ENCODE results near the gene ELMO3. TPM values are rescaled to one million over a fixed set of nuclear protein-coding genes. Genes with fewer than 3 reads are reported as not detected.

The ELMO3 gene
- total RNA-seq, 2 experiments from 2014 or later, result 1.9 to 2.3 TPM

DNA sequence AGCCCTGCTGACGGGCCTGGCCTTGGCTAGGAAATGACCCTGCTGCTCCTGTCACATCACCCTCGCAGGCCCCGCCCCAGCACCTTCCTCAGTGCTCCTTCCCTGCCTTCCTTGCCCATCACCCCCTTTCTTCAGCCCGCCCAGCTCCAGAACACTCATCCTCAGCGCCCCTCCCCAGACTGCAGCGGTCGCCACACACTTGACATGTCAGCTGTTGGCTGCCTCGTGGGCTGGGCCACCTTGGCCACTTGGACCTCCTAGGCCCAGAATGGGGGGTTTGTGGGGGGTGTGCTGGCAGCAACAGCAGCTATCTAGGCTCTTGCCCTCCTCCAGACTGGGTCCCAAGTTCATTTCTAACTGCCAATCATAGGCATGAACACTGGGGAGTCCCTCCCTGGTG is 10.6 kb downstream of the ELMO3 start:
- Mint-ChIP-seq H3K4me3 (no peak overlapping the region), H3K9me3 (no peaks in the 10 kb centered on the region), H3K36me3 (ENCODE audit: low read depth) (peaks cover 5% of the 10 kb centered on the region), H3K27ac (no peak overlapping the region), H3K4me1 (ENCODE audit: low read depth) (no peaks in the 10 kb centered on the region), H3K27me3 (no peaks in the 10 kb centered on the region)
- H3K9me3 ChIP-seq (ENCODE audit: control insufficient read depth in 1 of 2, insufficient read depth in 1 of 2, low read length in 2 of 2), result no peaks in the 10 kb centered on the region
- DNase-seq (no peak), ATAC-seq (ENCODE audit: poor library complexity) (no peak)
- no peak overlapping the region for H3K4me3 ChIP-seq (ENCODE audit: low read length)
- intact Hi-C loops (cut with DNase I, micrococcal nuclease), result no loop called here
- no peak for TF ChIP-seq CTCF (IDR thresholded peaks at IDR 0.05)
- CTCF ChIA-PET, result no interaction called here
- POLR2A ChIA-PET, result interaction anchor here (1.3 kb wide), 1 partner anchor 17 kb away, joined by 3 read pairs; the partner anchor contains the start of gene TMEM208
- peaks cover 16% of the 10 kb centered on the region for H3K36me3 ChIP-seq (ENCODE audit: insufficient read depth, low read length)
- H3K4me1 ChIP-seq (ENCODE audit: insufficient read depth, low read length), result no peaks in the 10 kb centered on the region
- H3K27ac ChIP-seq (ENCODE audit: low read depth in 1 of 2, low read length in 2 of 2), result no peak overlapping the region
- H3K27me3 ChIP-seq (ENCODE audit: control insufficient read depth in 1 of 2, insufficient read depth in 2 of 2, low read length in 2 of 2), result no peaks in the 10 kb centered on the region

DNA sequence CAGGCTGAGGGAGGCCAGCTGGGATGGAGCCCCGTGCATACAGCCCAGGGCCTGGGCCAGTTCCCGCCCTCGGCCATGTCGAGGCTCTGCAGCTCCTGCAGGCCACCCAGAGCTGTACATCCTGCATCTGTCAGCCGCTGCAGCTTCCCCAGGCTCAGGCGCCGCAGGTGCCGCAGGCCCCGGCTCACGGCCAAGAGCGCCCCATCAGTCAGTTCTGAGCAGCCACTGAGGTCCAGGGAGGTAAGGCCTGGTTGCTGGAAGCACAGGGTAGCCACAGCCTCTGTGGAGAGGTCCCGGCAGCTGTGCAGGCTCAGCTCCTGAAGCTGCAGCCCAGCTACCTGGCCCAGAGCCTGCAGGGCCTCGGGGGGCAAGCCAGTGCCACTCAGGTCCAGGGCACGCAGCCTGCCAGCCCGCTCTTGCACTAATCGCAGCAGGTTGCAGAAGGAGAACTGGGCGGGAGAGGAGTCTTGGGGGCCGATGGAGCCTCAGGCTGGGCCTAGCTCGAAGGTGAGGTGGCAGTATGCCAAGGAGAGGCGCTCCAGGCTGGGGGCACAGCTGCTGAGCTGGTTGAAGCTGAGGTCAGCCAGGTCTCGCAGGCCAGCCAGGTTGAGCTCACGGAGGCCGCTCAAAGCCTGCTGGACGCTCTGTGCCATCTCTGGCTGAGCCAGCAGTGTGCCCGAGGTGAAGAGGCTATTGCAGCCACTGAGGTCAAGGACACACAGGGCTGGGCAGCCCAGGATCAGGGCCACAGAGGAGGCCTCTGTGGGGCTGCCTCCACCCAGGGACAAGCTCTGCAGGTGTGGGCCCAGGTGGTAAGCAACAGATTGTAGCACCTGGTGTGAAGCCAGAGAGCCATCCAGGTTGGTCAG is 11.4 kb downstream of the ELMO3 start:
- CTCF ChIA-PET, result no interaction called here
- POLR2A ChIA-PET, result interaction anchor here (1.3 kb wide), 1 partner anchor 16 kb away, joined by 3 read pairs; the partner anchor contains the start of gene TMEM208

DNA sequence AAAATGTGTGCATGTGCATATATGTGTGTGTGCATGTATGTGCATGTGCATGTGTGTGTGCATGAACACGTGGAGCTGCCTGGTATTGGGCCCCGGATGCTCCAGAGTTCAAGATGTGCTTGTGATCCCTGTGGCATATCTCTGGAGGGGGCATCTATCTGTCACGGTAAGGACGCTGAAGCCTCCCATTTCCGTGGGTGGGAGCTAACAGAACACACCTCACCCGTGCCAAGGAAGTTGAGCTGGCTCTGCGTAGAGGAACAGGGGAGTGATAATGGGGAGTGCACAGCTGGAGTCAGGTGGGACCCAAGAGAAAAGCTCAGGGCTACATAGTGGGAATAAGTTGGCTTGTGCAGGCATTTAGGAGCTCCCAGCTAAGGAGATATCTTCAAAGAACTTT is 12.7 kb downstream of the ELMO3 start:
- DNase-seq (no peak), ATAC-seq (ENCODE audit: poor library complexity) (no peak)
- H3K9me3 ChIP-seq (ENCODE audit: control insufficient read depth in 1 of 2, insufficient read depth in 1 of 2, low read length in 2 of 2), result no peaks in the 10 kb centered on the region
- intact Hi-C loops (cut with DNase I, micrococcal nuclease), result no loop called here
- Mint-ChIP-seq H3K9me3 (no peaks in the 10 kb centered on the region), H3K4me1 (ENCODE audit: low read depth) (no peaks in the 10 kb centered on the region), H3K27me3 (no peaks in the 10 kb centered on the region), H3K27ac (no peak overlapping the region), H3K4me3 (no peak overlapping the region), H3K36me3 (ENCODE audit: low read depth) (peaks cover 2% of the 10 kb centered on the region)
- TF ChIP-seq CTCF (IDR thresholded peaks at IDR 0.05), result no peak
- H3K27me3 ChIP-seq (ENCODE audit: control insufficient read depth in 1 of 2, insufficient read depth in 2 of 2, low read length in 2 of 2), result no peaks in the 10 kb centered on the region
- ChIA-PET POLR2A (no interaction called here), CTCF (no interaction called here)
- H3K4me1 ChIP-seq (ENCODE audit: insufficient read depth, low read length), result no peaks in the 10 kb centered on the region
- no peak overlapping the region for H3K27ac ChIP-seq (ENCODE audit: low read depth in 1 of 2, low read length in 2 of 2)
- peaks cover 11% of the 10 kb centered on the region for H3K36me3 ChIP-seq (ENCODE audit: insufficient read depth, low read length)
- no peak overlapping the region for H3K4me3 ChIP-seq (ENCODE audit: low read length)

More for the DNA sequence above, 11.4 kb downstream of the ELMO3 start:
- no peak for TF ChIP-seq CTCF (IDR thresholded peaks at IDR 0.05)
- Histone ChIP-seq H3K27ac (ENCODE audit: low read depth in 1 of 2, low read length in 2 of 2) (no peak overlapping the region), H3K4me1 (ENCODE audit: insufficient read depth, low read length) (no peaks in the 10 kb centered on the region), H3K27me3 (ENCODE audit: control insufficient read depth in 1 of 2, insufficient read depth in 2 of 2, low read length in 2 of 2) (no peaks in the 10 kb centered on the region), H3K36me3 (ENCODE audit: insufficient read depth, low read length) (peaks cover 16% of the 10 kb centered on the region), H3K4me3 (ENCODE audit: low read length) (no peak overlapping the region), H3K9me3 (ENCODE audit: control insufficient read depth in 1 of 2, insufficient read depth in 1 of 2, low read length in 2 of 2) (no peaks in the 10 kb centered on the region)
- no peak overlapping the region for H3K4me3 Mint-ChIP-seq
- H3K4me1 Mint-ChIP-seq (ENCODE audit: low read depth), result no peaks in the 10 kb centered on the region
- H3K36me3 Mint-ChIP-seq (ENCODE audit: low read depth), result peaks cover 5% of the 10 kb centered on the region
- intact Hi-C loops (cut with DNase I, micrococcal nuclease), result no loop called here
- DNase-seq, result no peak
- no peaks in the 10 kb centered on the region for H3K9me3 Mint-ChIP-seq
- no peak for ATAC-seq (ENCODE audit: poor library complexity)
- no peak overlapping the region for H3K27ac Mint-ChIP-seq
- H3K27me3 Mint-ChIP-seq, result no peaks in the 10 kb centered on the region
